Ascending aorta (tissue), 2 donors: ENCODE measurements around the gene PDXP. TPM values are rescaled to one million over a fixed set of nuclear protein-coding genes. Genes with fewer than 3 reads are reported as not detected.

Experiments
- DNase-seq, 2 donors: peaks; one replicate each; pipeline ENCODE4 v3.0.0-alpha.2; 2019; ENCODE audit warnings: low spot score in 2 of 2
- H3K27ac ChIP-seq, 2 donors: fragments of 200-600 bp; sonication (generic); one replicate each; pipeline ENCODE4 v1.5.1; 2016 to 2017; ENCODE audit warnings: mild to moderate bottlenecking in 1 of 2
- H3K27me3 ChIP-seq: fragments of 200-600 bp; sonication (generic); one replicate; pipeline ENCODE4 v1.5.1; 2017
- H3K36me3 ChIP-seq, 2 donors: fragments of 200-600 bp; sonication (generic); one replicate each; pipeline ENCODE4 v1.5.1; 2016
- H3K4me1 ChIP-seq, 2 donors: fragments of 200-600 bp; sonication (generic); one replicate each; pipeline ENCODE4 v1.5.1; 2016 to 2017; ENCODE audit warnings: mild to moderate bottlenecking in 1 of 2
- H3K4me3 ChIP-seq, 2 donors: fragments of 200-600 bp; sonication (generic); one replicate each; pipeline ENCODE4 v1.5.1; 2016 to 2017; ENCODE audit warnings: mild to moderate bottlenecking in 1 of 2
- H3K9me3 ChIP-seq, 2 donors: fragments of 200-600 bp; sonication (generic); one replicate each; pipeline ENCODE4 v1.5.1; 2016
- intact Hi-C: fragments of 100-400 bp; cut with DNase I; formaldehyde crosslinking; loops from one replicate; pipeline ENCODE4 v1.15.1; 2023
- total RNA-seq: library from RNA; depleted of rRNA; stranded (reverse); fragments of >200 nt; gene quantifications from one replicate; pipeline ENCODE4 v1.1.0, GENCODE V29; 2016
- TF ChIP-seq, protein P1 (sequence below), 3 experiments: fragments of 200-600 bp in 2 of 3; fragments of 450-650 bp in 1 of 3; sonication (generic) in 2 of 3; IDR thresholded peaks; one replicate each; pipeline ENCODE4 v1.5.1; 2016 to 2019; ENCODE audit warnings: antibody characterized with exemption in 3 of 3, mild to moderate bottlenecking in 1 of 3, moderate library complexity in 1 of 3

PDXP gene
- total RNA-seq, 1 donor from 2014 or later: 10.6 TPM

DNA sequence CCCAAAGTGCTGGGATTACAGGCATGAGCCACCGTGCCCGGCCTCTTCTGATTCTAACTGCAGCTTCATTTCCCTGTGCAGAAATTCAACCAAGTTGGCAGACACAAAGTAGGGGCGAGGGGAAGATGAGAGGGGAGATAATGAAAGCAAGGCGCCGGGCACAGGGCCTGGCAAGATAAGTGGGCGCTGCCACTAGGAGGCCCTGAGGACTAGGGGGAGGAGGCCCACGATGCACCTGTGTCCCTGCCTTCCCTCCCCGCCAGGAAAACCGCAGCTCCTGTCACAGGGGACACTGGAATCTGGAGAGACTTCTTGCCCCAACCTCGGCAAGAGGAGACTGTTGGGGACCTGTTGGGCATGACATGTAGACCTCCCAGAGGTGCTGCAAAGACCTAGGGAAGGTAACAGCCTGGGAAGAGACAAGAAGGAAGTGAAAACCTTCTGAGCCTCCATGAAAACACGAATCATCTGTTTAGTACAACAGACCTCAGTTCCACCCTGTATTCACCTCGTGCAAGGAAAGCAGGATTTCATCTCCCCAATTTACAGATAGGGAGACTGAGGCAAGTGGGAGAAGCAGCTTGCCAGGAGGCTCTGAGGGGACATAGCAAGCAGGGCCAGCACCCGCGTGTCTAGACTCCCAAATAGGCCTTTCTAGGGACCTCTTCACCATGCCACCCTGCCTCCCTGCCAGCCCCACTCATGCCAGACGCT is 13.8 kb downstream of the PDXP start:
- DNase-seq: no peak
- TF ChIP-seq, protein P1, sequence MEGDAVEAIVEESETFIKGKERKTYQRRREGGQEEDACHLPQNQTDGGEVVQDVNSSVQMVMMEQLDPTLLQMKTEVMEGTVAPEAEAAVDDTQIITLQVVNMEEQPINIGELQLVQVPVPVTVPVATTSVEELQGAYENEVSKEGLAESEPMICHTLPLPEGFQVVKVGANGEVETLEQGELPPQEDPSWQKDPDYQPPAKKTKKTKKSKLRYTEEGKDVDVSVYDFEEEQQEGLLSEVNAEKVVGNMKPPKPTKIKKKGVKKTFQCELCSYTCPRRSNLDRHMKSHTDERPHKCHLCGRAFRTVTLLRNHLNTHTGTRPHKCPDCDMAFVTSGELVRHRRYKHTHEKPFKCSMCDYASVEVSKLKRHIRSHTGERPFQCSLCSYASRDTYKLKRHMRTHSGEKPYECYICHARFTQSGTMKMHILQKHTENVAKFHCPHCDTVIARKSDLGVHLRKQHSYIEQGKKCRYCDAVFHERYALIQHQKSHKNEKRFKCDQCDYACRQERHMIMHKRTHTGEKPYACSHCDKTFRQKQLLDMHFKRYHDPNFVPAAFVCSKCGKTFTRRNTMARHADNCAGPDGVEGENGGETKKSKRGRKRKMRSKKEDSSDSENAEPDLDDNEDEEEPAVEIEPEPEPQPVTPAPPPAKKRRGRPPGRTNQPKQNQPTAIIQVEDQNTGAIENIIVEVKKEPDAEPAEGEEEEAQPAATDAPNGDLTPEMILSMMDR (IDR thresholded peaks at IDR 0.05): no peak
- Histone ChIP-seq H3K27me3 (no peaks in the 10 kb centered on the region), H3K4me3 (no peak overlapping the region), H3K9me3 (no peaks in the 10 kb centered on the region), H3K36me3 (peaks cover 0 to under 1% of the 10 kb centered on the region in 2 donors), H3K27ac (peak overlapping the region; percentile 91 to 94), H3K4me1 (peaks cover 8 to 17% of the 10 kb centered on the region in 2 donors)
- intact Hi-C loops: no loop called here

GRCh38 chr22:37672920-37673455 is 14.5 kb downstream of the PDXP start:
- no peaks in the 10 kb centered on the region for H3K27me3 ChIP-seq
- peak overlapping the region; percentile 91 to 94 for H3K27ac ChIP-seq
- intact Hi-C loops: no loop called here
- H3K36me3 ChIP-seq: peaks cover 4 to 6% of the 10 kb centered on the region in 2 donors
- no peak for DNase-seq
- H3K4me3 ChIP-seq: no peak overlapping the region
- H3K9me3 ChIP-seq: no peaks in the 10 kb centered on the region
- H3K4me1 ChIP-seq: peaks cover 12 to 23% of the 10 kb centered on the region in 2 donors
- TF ChIP-seq, protein P1 (IDR thresholded peaks at IDR 0.05): no peak

DNA sequence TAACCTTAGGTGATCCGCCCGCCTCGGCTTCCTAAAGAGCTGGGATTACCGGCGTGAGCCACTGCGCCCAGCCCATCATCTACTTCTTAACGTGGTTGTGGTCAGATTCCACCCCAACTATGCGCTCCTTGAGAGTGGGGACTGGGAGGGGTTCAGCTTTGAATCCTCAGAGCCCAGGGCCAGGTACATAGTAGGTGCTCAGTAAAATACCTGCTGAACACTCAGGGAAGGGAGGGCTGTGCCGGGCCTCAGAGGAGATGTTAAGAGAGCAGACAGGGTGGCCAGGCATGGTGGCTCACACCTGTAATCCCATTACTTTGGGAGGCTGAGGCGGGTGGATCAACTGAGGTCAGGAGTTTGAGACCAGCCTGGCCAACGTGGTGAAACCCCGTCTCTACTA is 15.7 kb downstream of the PDXP start:
- H3K4me1 ChIP-seq: peaks cover 15 to 30% of the 10 kb centered on the region in 2 donors
- H3K27me3 ChIP-seq: no peaks in the 10 kb centered on the region
- H3K9me3 ChIP-seq: no peaks in the 10 kb centered on the region
- TF ChIP-seq, protein P1 (IDR thresholded peaks at IDR 0.05): no peak
- H3K27ac ChIP-seq: peak overlapping the region; percentile 91 to 94
- DNase-seq: no peak
- H3K4me3 ChIP-seq: peak overlapping the region in 1 of 2 donors; percentile 81
- H3K36me3 ChIP-seq: peaks cover 16 to 19% of the 10 kb centered on the region in 2 donors
- intact Hi-C loops: no loop called here

DNA sequence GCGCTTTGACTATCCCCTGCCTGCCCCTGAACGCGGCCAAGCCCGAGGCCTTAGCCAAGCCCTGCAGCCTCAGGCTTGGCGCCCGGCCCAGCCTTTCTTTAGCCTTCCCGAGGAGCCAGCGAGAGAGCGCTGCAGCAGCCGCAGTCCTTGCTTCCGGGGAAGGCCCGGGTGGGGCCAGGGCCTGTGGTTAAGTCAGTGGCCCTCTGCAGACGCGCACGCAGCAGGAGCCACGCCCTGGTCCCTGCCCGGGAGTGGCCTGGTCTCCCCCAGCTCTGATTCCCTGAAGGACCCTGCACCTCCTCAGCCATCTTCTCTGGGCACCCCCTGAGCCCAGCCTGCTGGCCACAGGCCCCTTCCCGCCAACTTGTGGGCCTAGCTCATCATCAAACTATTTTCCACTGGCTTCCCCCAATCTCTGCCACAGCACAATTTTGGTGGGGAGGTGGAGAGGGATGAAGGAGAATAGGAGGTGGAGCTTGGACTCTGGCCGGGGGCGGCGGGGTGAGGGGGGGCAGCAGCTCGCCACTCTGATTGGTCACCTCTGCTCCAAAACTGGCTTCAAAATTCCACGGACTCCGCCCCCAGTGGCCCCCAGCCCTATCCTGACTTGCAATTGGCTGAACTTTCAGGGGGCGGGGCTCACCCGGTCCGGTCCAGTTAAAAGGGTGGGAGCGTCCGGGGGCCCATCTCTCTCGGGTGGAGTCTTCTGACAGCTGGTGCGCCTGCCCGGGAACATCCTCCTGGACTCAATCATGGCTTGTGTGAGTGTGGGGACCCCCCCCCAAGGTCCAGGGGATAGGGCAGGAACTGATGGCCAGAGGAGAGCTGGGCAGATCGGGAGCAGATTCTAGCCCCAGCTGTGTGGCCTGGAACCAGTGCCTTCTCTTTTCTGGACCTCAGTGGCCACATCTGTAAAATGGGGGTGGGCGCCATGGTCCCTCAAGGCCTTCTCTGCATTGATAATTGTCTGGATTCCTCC is 16.7 kb downstream of the PDXP start, which contains the start of gene LGALS1:
Gene LGALS1 (plus strand): TSS at position 686 of the 979 bp plus-strand sequence. CDS start 67 bp downstream, at position 753.
- no peaks in the 10 kb centered on the region for H3K9me3 ChIP-seq
- peak within 1 kb of the TSS; percentile 58 to 81 for H3K4me3 ChIP-seq
- H3K27me3 ChIP-seq: no peaks in the 10 kb centered on the region
- peak; percentile 94 to 99 for DNase-seq
- H3K36me3 ChIP-seq: peaks cover 25 to 28% of the 10 kb centered on the region in 2 donors
- intact Hi-C loops: loop anchor here (1.0 to 5.0 kb wide), 4 partner anchors 17 to 132 kb away; partner anchors contain the start of genes CDC42EP1, GCAT and PDXP
- peaks cover 15 to 30% of the 10 kb centered on the region in 2 donors for H3K4me1 ChIP-seq
- H3K27ac ChIP-seq: peak within 1 kb of the TSS; percentile 91 to 94
- TF ChIP-seq, protein P1 (IDR thresholded peaks at IDR 0.05): peak in 1 of 3 experiments; percentile 14
